Left kidney (tissue), 2 donors: Measurements from ENCODE around the gene CYB561. TPM values are rescaled to one million over a fixed set of nuclear protein-coding genes. Genes with fewer than 3 reads are reported as not detected.

ENCODE experiments used
- DNase-seq: peaks from one replicate; pipeline ENCODE4 v3.0.0-alpha.2; 2013
- polyA plus RNA-seq: library from polyadenylated mRNA; unstranded; fragments of 120-200 nt; gene quantifications from one replicate; pipeline ENCODE4 v1.2.1, GENCODE V29; 2013; ENCODE audit not compliant: insufficient read length

Gene CYB561
- polyA plus RNA-seq, 1 donor: 24.7 TPM

GRCh38 chr17:63452046-63452961, 6.2 kb upstream of the CYB561 start:
- DNase-seq: no peak

- no peak for DNase-seq
Measured at GRCh38 chr17:63451150-63451549, 5.0 kb upstream of the CYB561 start.

- no peak for DNase-seq
Measured at GRCh38 chr17:63450551-63450950, 4.4 kb upstream of the CYB561 start.

GRCh38 chr17:63448655-63449054, 2.5 kb upstream of the CYB561 start:
- no peak for DNase-seq

DNA sequence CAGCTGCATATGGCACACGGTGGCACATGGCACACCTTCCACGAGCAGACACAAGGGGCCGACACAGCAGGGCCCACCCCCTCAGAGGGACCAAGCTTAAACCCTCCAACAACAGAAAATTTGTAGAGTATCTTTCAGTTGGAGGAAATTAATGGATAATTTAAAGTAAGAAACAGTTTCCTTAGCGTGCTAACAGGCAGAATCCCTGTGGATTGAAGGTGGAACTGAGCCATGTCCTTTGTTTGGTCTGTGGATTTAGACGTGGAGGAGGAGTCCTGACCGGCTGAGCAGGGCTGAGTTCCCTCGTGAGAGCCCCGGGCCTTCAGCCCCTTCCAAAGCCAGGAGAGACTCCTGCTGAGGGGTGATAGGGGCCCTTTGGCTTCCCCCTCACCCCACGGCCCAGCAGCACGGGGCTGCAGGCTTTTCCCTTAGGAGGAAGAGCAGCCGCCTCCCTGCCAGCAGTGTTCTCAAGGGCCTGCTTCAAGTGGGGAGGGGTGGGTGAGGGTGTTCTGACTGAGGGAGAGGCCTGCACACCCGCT, 1.4 kb upstream of the CYB561 start:
- no peak for DNase-seq

DNA sequence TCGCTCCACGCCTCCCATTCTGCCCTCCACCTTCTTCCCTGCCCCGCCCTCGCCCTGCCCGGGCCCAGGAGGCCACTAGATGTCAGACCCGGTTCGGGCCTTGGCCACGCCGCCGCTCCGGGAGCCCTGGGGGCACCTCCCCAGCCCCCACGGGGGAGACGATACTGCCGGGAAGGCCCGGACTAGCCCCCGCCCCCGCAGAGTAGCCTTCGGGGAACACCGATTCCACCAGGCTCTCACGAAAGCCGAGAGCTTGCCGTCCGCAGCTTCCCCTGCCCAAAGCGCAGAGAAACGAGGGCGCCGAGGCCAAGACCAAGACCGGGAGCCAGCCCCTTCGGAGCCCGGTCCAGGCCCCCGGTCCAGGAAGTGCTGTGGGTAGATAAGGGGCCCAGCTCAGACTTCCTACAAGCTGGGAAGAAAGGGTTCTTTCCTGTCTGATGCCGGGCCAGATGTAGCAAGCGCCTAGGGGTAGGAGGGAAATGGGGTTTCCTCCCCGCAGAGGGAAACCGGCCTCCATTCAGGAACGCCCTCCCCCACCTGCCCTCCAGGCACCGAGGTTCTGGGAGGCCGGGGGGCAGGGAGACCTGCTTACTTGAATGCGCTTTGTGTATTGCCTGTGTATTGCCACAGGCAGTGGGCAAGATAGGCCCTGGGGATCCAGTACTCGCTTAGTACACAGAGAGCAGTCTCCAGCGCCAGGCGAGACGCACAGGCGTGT, 806 bp upstream of the CYB561 start:
- no peak for DNase-seq

GRCh38 chr17:63445571-63445953, 544 bp downstream of the CYB561 start:
- no peak for DNase-seq

GRCh38 chr17:63445065-63445464, 1.0 kb downstream of the CYB561 start:
- no peak for DNase-seq

GRCh38 chr17:63444457-63444856, 1.6 kb downstream of the CYB561 start:
- DNase-seq: no peak

- DNase-seq: no peak
Measured at GRCh38 chr17:63443053-63443452, 3.1 kb downstream of the CYB561 start.

DNA sequence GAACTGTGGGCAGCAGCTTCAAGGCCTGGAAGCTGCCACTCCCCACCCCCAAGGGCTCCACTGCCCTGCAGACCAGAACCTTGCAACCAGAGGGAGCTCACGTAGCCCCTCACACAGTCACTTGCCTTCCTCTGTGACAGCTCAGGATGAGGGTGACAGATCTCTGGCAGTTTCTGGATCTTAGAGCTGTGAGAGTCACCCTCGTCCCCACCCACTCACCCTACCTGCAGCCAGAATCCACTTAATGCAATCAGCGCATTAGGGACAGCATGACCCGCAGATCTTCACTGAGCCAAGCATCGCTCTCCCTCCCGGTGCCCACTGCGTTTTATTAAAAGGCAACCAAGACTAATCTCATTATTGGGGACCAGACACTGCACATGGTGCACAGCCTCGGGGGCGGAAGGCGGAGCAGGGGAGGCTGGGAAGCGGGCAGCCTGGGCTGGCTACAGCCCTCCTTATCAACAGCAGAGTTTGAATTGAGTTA, 3.5 kb downstream of the CYB561 start:
- no peak for DNase-seq

DNA sequence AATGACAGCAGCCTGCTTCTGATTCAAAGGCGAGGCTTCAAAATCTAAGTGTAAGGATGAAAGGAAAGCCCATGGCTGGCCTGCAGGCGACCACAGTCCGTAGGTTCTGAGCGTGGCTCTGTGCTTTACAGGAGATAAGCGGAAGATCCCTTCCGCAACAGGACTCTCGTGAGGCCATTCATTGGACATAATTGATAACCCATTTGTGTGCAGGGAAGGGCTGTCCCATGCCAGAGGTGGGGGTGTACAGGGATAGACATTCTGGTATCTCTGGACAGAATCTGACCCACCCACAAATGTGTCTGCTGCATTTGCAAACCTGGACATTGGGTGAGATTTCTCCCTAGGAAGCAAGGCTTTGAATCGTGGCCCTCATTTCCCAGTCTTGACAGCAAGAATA, 4.0 kb downstream of the CYB561 start:
- DNase-seq: no peak

GRCh38 chr17:63441654-63442053, 4.5 kb downstream of the CYB561 start:
- no peak for DNase-seq

DNA sequence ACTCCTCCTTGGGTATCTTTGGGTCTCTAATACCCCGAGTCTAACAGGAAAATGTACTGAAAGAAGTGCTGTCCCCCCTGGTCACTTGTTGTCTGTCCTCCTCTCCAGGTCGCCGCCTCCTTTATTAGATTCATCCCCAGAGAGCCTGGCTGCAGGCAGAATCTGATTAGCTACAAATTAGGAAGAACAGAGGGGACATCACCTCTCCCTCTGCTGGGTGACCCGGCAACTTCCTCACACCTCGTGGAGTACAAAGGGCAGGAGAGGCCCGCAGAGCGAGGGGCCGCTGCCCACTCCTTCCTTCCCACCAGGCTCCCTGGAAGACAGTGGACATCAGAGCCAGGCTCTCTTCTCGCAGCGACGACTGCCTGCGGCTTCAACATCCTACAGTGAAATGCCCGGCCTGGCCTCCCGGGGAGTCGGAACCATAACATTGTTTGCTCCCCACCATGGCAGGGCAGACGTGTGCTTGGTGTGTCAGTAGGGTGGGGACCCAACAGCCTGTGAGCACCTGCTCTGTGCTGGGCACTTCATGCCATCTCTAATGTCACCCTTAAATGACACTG, 5.3 kb downstream of the CYB561 start:
- no peak for DNase-seq

DNA sequence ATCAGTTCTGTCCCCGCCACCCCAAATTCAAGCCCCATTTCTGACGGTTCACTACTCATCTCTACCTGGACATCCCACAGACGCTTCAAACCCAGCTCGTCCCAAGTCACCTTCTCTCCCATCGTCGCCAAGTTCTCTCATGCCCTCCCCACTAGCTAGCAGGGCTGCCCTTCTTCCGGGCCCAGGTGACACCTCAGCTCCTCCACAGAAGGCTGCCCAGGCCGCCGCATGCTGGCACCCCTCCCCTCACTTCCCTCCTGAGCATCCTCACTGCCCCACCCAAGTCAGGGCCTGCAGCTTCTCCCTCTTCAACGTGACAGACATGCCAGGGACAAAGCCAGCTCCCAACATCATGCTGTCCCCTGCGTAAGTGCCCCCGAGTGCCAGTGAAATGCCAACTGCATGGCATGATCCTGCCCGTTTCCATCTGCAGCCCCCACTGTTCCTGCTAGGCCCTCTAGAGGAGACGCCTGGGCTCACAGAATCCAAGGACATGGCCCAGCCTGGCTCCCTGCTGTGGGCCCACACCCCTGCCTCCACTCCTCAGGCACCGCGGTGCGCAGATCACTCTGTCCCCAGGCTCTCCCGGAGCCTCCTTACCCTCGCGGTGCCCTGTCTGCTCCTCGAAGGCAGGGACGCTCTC, 5.9 kb downstream of the CYB561 start:
- no peak for DNase-seq

GRCh38 chr17:63439687-63440086, 6.4 kb downstream of the CYB561 start:
- no peak for DNase-seq

GRCh38 chr17:63438092-63439051, 7.7 kb downstream of the CYB561 start:
- no peak for DNase-seq

DNA sequence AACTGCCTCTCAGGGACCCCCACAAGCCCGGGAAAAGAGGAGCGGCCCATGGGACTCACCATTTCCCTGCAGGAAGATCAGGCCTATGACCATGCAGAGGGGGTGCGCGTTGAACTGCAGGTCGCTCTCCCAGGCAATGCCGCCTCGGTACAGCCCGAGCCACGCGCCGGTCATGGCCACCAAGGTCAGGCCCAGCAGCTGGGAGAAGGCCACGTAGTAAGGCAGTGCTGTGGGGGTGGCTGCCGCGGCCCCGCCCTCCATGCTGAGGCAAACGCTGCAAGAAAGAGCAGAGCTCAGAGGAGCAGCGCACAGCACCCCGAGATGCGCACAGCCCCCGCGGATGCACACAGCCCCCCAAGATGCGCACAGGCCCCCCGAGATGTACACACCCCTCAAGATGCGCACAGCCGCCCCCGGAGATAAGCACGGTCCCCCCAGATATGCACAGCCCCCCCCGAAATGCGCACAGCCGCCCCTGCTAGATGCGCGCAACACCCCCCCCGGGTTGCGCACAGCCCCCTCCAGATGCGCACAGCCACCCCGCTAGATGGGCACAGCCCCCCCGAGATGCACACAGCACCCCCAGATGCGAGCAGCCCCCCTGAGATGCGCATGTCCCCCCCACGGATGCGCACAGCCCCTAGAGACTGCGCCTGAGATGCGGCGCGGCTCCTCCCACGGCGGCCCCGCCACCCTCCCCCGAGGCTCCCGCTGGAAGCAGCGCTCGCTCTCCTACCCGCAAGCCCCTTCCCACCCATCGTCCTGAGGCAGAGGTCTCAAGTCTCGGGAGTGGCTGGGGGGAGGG, 8.6 kb downstream of the CYB561 start:
- DNase-seq: no peak

DNA sequence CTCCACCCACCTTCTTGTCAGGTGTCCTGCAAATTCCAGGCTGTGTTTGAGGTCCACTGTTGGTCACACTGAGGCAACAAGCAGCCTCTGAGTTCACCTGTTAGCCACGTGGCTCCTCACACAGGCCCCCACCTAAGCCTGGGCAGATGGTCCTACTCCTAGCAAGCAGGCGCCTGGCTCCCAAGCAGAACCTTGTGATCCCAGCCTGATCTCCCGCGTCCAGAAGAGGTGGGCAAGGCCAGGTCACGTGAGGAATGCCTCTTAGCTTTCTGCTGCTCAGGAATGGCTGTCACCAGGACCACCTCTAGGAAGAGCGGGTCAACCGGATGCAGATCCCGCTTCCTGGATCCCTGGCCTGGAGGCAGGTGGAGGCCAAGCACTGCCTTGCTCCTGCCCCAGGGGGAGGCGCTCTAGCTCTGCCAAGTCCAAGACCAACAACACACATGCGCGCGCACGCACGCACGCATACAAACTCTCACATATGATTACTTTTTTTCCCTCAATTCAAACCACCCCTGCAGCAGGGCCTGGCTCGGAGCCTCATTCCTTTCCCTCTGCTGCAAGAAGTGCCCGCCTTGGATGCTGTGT, 9.5 kb downstream of the CYB561 start:
- DNase-seq: no peak
